ENCODE results near the gene CDK14.

Gene CDK14

GRCh38 chr7:90660819-90661218, 64.7 kb downstream of the CDK14 start:
- Histone ChIP-seq H3K4me3 (ENCODE audit: low read length) (no peak overlapping the region), H3K4me1 (ENCODE audit: low read length) (peaks cover 14% of the 10 kb centered on the region), H2AFZ (ENCODE audit: low read depth, low read length) (no peak overlapping the region), H3K79me2 (ENCODE audit: low read length) (no peaks in the 10 kb centered on the region), H3K9me3 (ENCODE audit: insufficient read depth, low read length) (no peaks in the 10 kb centered on the region), H3K4me2 (ENCODE audit: low read length) (no peak overlapping the region), H3K27ac (ENCODE audit: low read length) (no peak overlapping the region), H3K27me3 (ENCODE audit: low read depth, low read length) (no peaks in the 10 kb centered on the region), H4K20me1 (ENCODE audit: insufficient read depth, low read length) (no peaks in the 10 kb centered on the region), H3K36me3 (replicated peaks; ENCODE audit: low read depth, low read length) (no peaks in the 10 kb centered on the region), H3K9ac (ENCODE audit: low read length) (no peak overlapping the region)
- TF ChIP-seq CTCF (IDR thresholded peaks at IDR 0.05; ENCODE audit: low read depth, low read length) (no peak), EZH2phosphoT487 (IDR thresholded peaks at IDR 0.05; ENCODE audit: low read depth) (no peak)

DNA sequence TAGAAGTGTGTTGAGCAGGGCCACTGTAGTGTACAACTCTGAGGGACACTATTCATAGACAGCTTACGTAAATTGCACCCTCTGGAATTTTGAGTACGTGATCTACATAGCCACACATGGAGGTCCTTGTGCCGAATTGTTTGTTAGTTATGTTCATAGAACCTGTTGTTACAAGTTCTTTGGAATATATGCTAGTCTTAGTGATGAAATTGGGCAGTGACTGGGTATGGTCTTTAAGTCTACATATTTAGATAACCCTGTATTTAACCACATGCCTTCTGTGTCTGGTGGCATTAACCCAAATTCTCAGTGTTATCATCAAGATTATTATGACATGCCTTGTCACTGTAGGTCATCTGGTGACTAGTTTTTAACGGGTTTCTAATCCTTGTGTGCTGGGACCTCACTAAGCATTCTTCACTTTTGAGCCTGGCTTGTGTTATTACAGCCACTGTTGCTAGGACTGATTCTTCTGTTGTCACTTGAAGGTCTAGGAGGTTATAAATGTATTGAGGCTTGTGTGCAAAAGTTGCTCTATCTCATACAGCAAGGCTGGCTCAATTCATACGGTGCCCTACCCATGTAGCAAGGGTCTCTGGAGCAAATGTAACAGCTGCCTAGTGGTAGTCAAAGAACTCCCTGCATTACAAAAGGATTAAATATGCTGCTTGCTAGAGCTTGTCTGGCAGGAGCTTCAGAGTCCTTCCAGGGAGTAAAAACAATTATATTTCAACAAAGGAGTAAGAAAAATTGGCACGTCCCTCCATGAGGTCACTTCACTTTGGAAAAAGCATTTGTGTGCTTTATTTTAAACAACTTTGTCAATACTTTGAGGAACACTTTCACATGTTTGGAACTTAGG, 65.4 kb downstream of the CDK14 start:
- H3K4me3 ChIP-seq (ENCODE audit: low read length) = no peak overlapping the region
- no peak overlapping the region for H3K4me2 ChIP-seq (ENCODE audit: low read length)
- no peak overlapping the region for H2AFZ ChIP-seq (ENCODE audit: low read depth, low read length)
- no peak overlapping the region for H3K27ac ChIP-seq (ENCODE audit: low read length)
- no peaks in the 10 kb centered on the region for H3K79me2 ChIP-seq (ENCODE audit: low read length)
- no peak for TF ChIP-seq EZH2phosphoT487 (IDR thresholded peaks at IDR 0.05; ENCODE audit: low read depth)
- TF ChIP-seq CTCF (IDR thresholded peaks at IDR 0.05; ENCODE audit: low read depth, low read length) = no peak
- H3K4me1 ChIP-seq (ENCODE audit: low read length) = peaks cover 10% of the 10 kb centered on the region
- no peaks in the 10 kb centered on the region for H4K20me1 ChIP-seq (ENCODE audit: insufficient read depth, low read length)
- no peaks in the 10 kb centered on the region for H3K9me3 ChIP-seq (ENCODE audit: insufficient read depth, low read length)
- no peaks in the 10 kb centered on the region for H3K36me3 ChIP-seq (replicated peaks; ENCODE audit: low read depth, low read length)
- no peak overlapping the region for H3K9ac ChIP-seq (ENCODE audit: low read length)
- no peaks in the 10 kb centered on the region for H3K27me3 ChIP-seq (ENCODE audit: low read depth, low read length)

DNA sequence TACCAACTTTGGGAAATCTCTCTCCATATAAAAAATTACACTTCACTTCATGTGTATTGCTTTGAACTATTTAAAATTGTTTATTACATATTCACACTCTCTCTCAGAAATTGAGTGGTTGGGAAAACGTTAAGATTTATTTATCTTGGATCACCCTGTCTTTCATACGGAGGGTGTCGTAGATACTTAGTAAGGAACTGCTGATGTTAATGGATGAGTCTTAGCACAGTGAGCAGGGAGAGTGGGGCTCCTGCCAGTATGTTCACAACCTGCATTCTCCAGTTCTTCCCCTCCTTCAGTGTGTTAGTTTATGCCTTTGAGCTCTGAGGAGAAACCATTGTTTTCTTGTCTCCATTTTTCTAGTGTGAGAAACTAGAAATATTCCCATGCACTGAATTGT, 67.1 kb downstream of the CDK14 start:
- no peak for TF ChIP-seq EZH2phosphoT487 (IDR thresholded peaks at IDR 0.05; ENCODE audit: low read depth)
- TF ChIP-seq CTCF (IDR thresholded peaks at IDR 0.05; ENCODE audit: low read depth, low read length) = no peak
- Histone ChIP-seq H3K9me3 (ENCODE audit: insufficient read depth, low read length) (no peaks in the 10 kb centered on the region), H3K36me3 (replicated peaks; ENCODE audit: low read depth, low read length) (no peaks in the 10 kb centered on the region), H3K4me2 (ENCODE audit: low read length) (no peak overlapping the region), H4K20me1 (ENCODE audit: insufficient read depth, low read length) (no peaks in the 10 kb centered on the region), H3K4me1 (ENCODE audit: low read length) (peaks cover 10% of the 10 kb centered on the region), H3K79me2 (ENCODE audit: low read length) (no peaks in the 10 kb centered on the region), H3K27ac (ENCODE audit: low read length) (no peak overlapping the region), H3K27me3 (ENCODE audit: low read depth, low read length) (no peaks in the 10 kb centered on the region), H3K4me3 (ENCODE audit: low read length) (no peak overlapping the region), H2AFZ (ENCODE audit: low read depth, low read length) (no peak overlapping the region), H3K9ac (ENCODE audit: low read length) (no peak overlapping the region)

GRCh38 chr7:90666186-90666585, 70.1 kb downstream of the CDK14 start:
- no peaks in the 10 kb centered on the region for H3K79me2 ChIP-seq (ENCODE audit: low read length)
- H3K9me3 ChIP-seq (ENCODE audit: insufficient read depth, low read length) = no peaks in the 10 kb centered on the region
- H4K20me1 ChIP-seq (ENCODE audit: insufficient read depth, low read length) = no peaks in the 10 kb centered on the region
- H3K27me3 ChIP-seq (ENCODE audit: low read depth, low read length) = no peaks in the 10 kb centered on the region
- no peak overlapping the region for H3K9ac ChIP-seq (ENCODE audit: low read length)
- no peak overlapping the region for H3K4me3 ChIP-seq (ENCODE audit: low read length)
- no peak overlapping the region for H3K27ac ChIP-seq (ENCODE audit: low read length)
- TF ChIP-seq CTCF (IDR thresholded peaks at IDR 0.05; ENCODE audit: low read depth, low read length) = no peak
- no peak for TF ChIP-seq EZH2phosphoT487 (IDR thresholded peaks at IDR 0.05; ENCODE audit: low read depth)
- H3K4me2 ChIP-seq (ENCODE audit: low read length) = no peak overlapping the region
- H3K4me1 ChIP-seq (ENCODE audit: low read length) = peaks cover 10% of the 10 kb centered on the region
- no peaks in the 10 kb centered on the region for H3K36me3 ChIP-seq (replicated peaks; ENCODE audit: low read depth, low read length)
- no peak overlapping the region for H2AFZ ChIP-seq (ENCODE audit: low read depth, low read length)

All from OCI-LY3 (cell line).